22Rv1 (cell line): ENCODE results near the gene MYO10.

Experiments
- ZFX ChIP-seq: fragments of 450-650 bp; IDR thresholded peaks from 2 replicates; pipeline ENCODE4 v1.6.1; 2017; ENCODE audit warnings: antibody characterized with exemption, borderline replicate concordance
- TF ChIP-seq, protein P1 (sequence below): fragments of 450-650 bp; IDR thresholded peaks from 2 replicates; pipeline ENCODE4 v1.5.1; 2017; ENCODE audit warnings: mild to moderate bottlenecking

DNA sequence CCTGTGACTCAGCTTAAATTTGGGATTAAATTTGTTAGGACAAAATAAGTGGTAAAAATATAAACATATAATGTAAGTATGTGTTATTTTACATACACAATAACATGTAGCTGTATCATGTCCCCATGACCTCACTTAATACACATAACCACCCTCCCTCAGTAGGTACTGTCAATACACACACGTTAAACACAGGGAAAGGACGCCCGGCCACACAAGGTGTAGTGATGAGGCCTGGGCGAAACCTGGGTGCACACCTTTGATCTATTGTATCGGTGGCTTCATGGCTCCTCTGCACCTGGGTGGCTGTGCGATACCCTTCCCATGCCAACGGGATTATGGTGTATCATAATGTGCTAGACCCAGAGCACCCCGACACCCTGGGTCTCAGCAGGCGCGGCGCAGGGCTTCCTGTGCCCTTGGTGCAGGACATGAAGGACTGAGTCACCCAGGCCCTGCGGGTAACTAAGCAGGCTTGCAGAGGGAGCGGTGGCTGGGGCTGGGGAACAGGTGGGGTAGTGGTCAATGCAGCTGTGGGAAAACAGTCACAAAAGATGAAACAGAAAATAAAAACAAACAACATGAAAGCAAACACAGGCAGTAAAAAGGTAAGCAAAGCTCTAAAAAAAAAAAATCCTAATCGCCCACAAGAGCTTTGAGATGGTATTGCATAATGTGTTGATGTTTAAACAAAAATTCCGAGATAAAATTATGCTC is 191.8 kb downstream of the MYO10 start:
- TF ChIP-seq, protein P1, sequence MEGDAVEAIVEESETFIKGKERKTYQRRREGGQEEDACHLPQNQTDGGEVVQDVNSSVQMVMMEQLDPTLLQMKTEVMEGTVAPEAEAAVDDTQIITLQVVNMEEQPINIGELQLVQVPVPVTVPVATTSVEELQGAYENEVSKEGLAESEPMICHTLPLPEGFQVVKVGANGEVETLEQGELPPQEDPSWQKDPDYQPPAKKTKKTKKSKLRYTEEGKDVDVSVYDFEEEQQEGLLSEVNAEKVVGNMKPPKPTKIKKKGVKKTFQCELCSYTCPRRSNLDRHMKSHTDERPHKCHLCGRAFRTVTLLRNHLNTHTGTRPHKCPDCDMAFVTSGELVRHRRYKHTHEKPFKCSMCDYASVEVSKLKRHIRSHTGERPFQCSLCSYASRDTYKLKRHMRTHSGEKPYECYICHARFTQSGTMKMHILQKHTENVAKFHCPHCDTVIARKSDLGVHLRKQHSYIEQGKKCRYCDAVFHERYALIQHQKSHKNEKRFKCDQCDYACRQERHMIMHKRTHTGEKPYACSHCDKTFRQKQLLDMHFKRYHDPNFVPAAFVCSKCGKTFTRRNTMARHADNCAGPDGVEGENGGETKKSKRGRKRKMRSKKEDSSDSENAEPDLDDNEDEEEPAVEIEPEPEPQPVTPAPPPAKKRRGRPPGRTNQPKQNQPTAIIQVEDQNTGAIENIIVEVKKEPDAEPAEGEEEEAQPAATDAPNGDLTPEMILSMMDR, result no peak
- no peak for TF ChIP-seq ZFX
